Hepatocyte (in vitro differentiated cells): ENCODE measurements around the gene RICTOR. TPM values are rescaled to one million over a fixed set of nuclear protein-coding genes. Genes with fewer than 3 reads are reported as not detected.

Experiments used
- DNase-seq: peaks from one replicate; pipeline ENCODE4 v3.0.0-alpha.2; 2016; ENCODE audit warnings: low spot score
- H2AFZ ChIP-seq: fragments of 200-600 bp; sonication (generic); 2 replicates; pipeline ENCODE4 v1.6.0; 2016; ENCODE audit warnings: antibody characterized with exemption, mild to moderate bottlenecking
- H3K27ac ChIP-seq: fragments of 200-600 bp; sonication (generic); 2 replicates; pipeline ENCODE4 v1.5.1; 2016; ENCODE audit warnings: mild to moderate bottlenecking
- H3K27me3 ChIP-seq: fragments of 200-600 bp; sonication (generic); 2 replicates; pipeline ENCODE4 v1.6.1; 2016
- H3K36me3 ChIP-seq: fragments of 200-600 bp; sonication (generic); replicated peaks from 2 replicates; pipeline ENCODE4 v1.5.1; 2016; ENCODE audit warnings: low read depth; ENCODE audit not compliant: insufficient read depth
- H3K4me1 ChIP-seq: fragments of 200-600 bp; sonication (generic); 2 replicates; pipeline ENCODE4 v1.5.1; 2016; ENCODE audit warnings: mild to moderate bottlenecking, moderate library complexity; ENCODE audit not compliant: insufficient read depth
- H3K4me2 ChIP-seq: fragments of 200-600 bp; sonication (generic); 2 replicates; pipeline ENCODE4 v1.6.0; 2016
- H3K4me3 ChIP-seq: fragments of 200-600 bp; sonication (generic); 2 replicates; pipeline ENCODE4 v1.5.1; 2016; ENCODE audit warnings: mild to moderate bottlenecking
- H3K79me2 ChIP-seq: fragments of 200-600 bp; sonication (generic); 2 replicates; pipeline ENCODE4 v1.6.0; 2017; ENCODE audit warnings: mild to moderate bottlenecking
- H3K9me2 ChIP-seq: fragments of 200-600 bp; sonication (generic); replicated peaks from 2 replicates; pipeline ENCODE4 v1.6.0; 2017; ENCODE audit warnings: mild to moderate bottlenecking; ENCODE audit not compliant: insufficient read depth
- H3K9me3 ChIP-seq: fragments of 200-600 bp; sonication (generic); 2 replicates; pipeline ENCODE4 v1.5.1; 2016; ENCODE audit warnings: low read depth, mild to moderate bottlenecking
- H4K20me1 ChIP-seq: fragments of 200-600 bp; sonication (generic); 2 replicates; pipeline ENCODE4 v1.6.0; 2016; ENCODE audit warnings: mild to moderate bottlenecking; ENCODE audit not compliant: insufficient read depth, poor library complexity, severe bottlenecking
- CTCF ChIP-seq: fragments of 200-600 bp; sonication (generic); IDR thresholded peaks from 2 replicates; pipeline ENCODE4 v1.5.1; 2016; ENCODE audit warnings: antibody characterized with exemption, mild to moderate bottlenecking; ENCODE audit not compliant: poor library complexity
- EZH2 ChIP-seq: fragments of 200-600 bp; sonication (generic); IDR thresholded peaks from 2 replicates; pipeline ENCODE4 v1.6.1; 2016; ENCODE audit warnings: antibody characterized with exemption, mild to moderate bottlenecking, borderline replicate concordance
- EZH2phosphoT487 ChIP-seq: fragments of 200-600 bp; sonication (generic); IDR thresholded peaks from one replicate; pipeline ENCODE4 v1.6.1; 2018; ENCODE audit warnings: antibody characterized with exemption, mild to moderate bottlenecking, low read depth, moderate library complexity; ENCODE audit not compliant: unreplicated experiment, severe bottlenecking
- WGBS: methylation state at CpG from one replicate; pipeline ENCODE4 v1.1.6; 2016; ENCODE audit warnings: low lambda C conversion rate; ENCODE audit errors: missing lambda C conversion rate; 5-methylcytosine and 5-hydroxymethylcytosine counted together
- polyA plus RNA-seq: library from polyadenylated mRNA; unstranded; fragments of >200 nt; fragmentation: Nextera tagmentation; extraction: Ambion mirVana; gene quantifications from 2 replicates; pipeline ENCODE4 v1.2.1, GENCODE V29; 2016
- total RNA-seq: library from RNA; depleted of rRNA; stranded (reverse); fragments of >200 nt; gene quantifications from 2 replicates; pipeline ENCODE4 v1.2.3, GENCODE V29; 2014

RICTOR gene
- total and polyA plus RNA-seq, 2 experiments from 2014 or later, result 8.5 to 29.1 TPM

GRCh38 chr5:39113354-39113953 is 39.3 kb upstream of the RICTOR start:
- Histone ChIP-seq H3K36me3 (no peaks in the 10 kb centered on the region), H3K4me2 (no peak overlapping the region), H3K4me3 (no peak overlapping the region), H2AFZ (no peak overlapping the region), H3K79me2 (no peaks in the 10 kb centered on the region), H3K27me3 (no peaks in the 10 kb centered on the region), H3K27ac (no peak overlapping the region), H3K9me2 (no peaks in the 10 kb centered on the region), H3K9me3 (no peaks in the 10 kb centered on the region), H4K20me1 (no peaks in the 10 kb centered on the region), H3K4me1 (no peaks in the 10 kb centered on the region)
- no peak for DNase-seq
- TF ChIP-seq EZH2phosphoT487 (no peak), CTCF (no peak), EZH2 (no peak)
- WGBS, result 91% methylated on average over 4 of the region's 4 CpGs

- no peak for DNase-seq
- H3K4me1 ChIP-seq, result no peaks in the 10 kb centered on the region
- TF ChIP-seq EZH2phosphoT487 (no peak), CTCF (no peak), EZH2 (no peak)
- H2AFZ ChIP-seq, result no peak overlapping the region
- no peaks in the 10 kb centered on the region for H3K27me3 ChIP-seq
- 85% methylated on average over 2 of the region's 2 CpGs for WGBS
- no peak overlapping the region for H3K4me3 ChIP-seq
- H3K79me2 ChIP-seq, result no peaks in the 10 kb centered on the region
- H3K4me2 ChIP-seq, result no peak overlapping the region
- no peaks in the 10 kb centered on the region for H4K20me1 ChIP-seq
- no peaks in the 10 kb centered on the region for H3K9me3 ChIP-seq
- H3K36me3 ChIP-seq, result no peaks in the 10 kb centered on the region
- no peaks in the 10 kb centered on the region for H3K9me2 ChIP-seq
- H3K27ac ChIP-seq, result no peak overlapping the region
Observed at GRCh38 chr5:39109606-39110005, 35.4 kb upstream of the RICTOR start.

GRCh38 chr5:39108987-39109386 is 34.8 kb upstream of the RICTOR start:
- H3K36me3 ChIP-seq, result no peaks in the 10 kb centered on the region
- no peaks in the 10 kb centered on the region for H3K9me2 ChIP-seq
- H3K4me3 ChIP-seq, result no peak overlapping the region
- no peaks in the 10 kb centered on the region for H3K79me2 ChIP-seq
- TF ChIP-seq CTCF, result no peak
- TF ChIP-seq EZH2phosphoT487, result no peak
- TF ChIP-seq EZH2, result no peak
- H3K9me3 ChIP-seq, result no peaks in the 10 kb centered on the region
- no peaks in the 10 kb centered on the region for H3K27me3 ChIP-seq
- no peak for DNase-seq
- no peaks in the 10 kb centered on the region for H3K4me1 ChIP-seq
- H3K4me2 ChIP-seq, result no peak overlapping the region
- 75% methylated on average over 3 of the region's 3 CpGs for WGBS
- H2AFZ ChIP-seq, result no peak overlapping the region
- no peaks in the 10 kb centered on the region for H4K20me1 ChIP-seq
- no peak overlapping the region for H3K27ac ChIP-seq

GRCh38 chr5:39107350-39107749 is 33.2 kb upstream of the RICTOR start:
- Histone ChIP-seq H3K79me2 (no peaks in the 10 kb centered on the region), H3K27me3 (no peaks in the 10 kb centered on the region), H3K9me2 (no peaks in the 10 kb centered on the region), H3K4me3 (no peak overlapping the region), H4K20me1 (no peaks in the 10 kb centered on the region), H3K27ac (no peak overlapping the region), H2AFZ (no peak overlapping the region), H3K9me3 (no peaks in the 10 kb centered on the region), H3K4me2 (no peak overlapping the region), H3K4me1 (no peaks in the 10 kb centered on the region), H3K36me3 (no peaks in the 10 kb centered on the region)
- TF ChIP-seq CTCF (no peak), EZH2 (no peak), EZH2phosphoT487 (no peak)
- no peak for DNase-seq
